Fibroblast of villous mesenchyme (primary cell): ENCODE measurements around the gene XRCC2. TPM values are rescaled to one million over a fixed set of nuclear protein-coding genes. Genes with fewer than 3 reads are reported as not detected.

ENCODE experiments used
- DNase-seq: peaks from one replicate; pipeline ENCODE4 v3.0.0-alpha.2; 2010; ENCODE audit warnings: low read depth
- H3K4me3 ChIP-seq: 2 replicates; pipeline ENCODE4 v1.5.1; 2011; ENCODE audit warnings: low read depth, mild to moderate bottlenecking, low read length
- CTCF ChIP-seq: IDR thresholded peaks from 2 replicates; pipeline ENCODE4 v1.5.1; 2012; ENCODE audit warnings: low read depth, mild to moderate bottlenecking, low read length; ENCODE audit not compliant: insufficient read depth
- total RNA-seq: library from RNA; depleted of rRNA; stranded (reverse); fragments of >200 nt; gene quantifications from 2 replicates; pipeline ENCODE4 v1.2.3, GENCODE V29; 2012

Gene XRCC2
- total RNA-seq, 1 donor = 3.5 TPM

GRCh38 chr7:152615031-152615741, 60.8 kb downstream of the XRCC2 start:
- no peak overlapping the region for H3K4me3 ChIP-seq
- DNase-seq = no peak
- no peak for TF ChIP-seq CTCF

- no peak for TF ChIP-seq CTCF
- no peak for DNase-seq
- H3K4me3 ChIP-seq = no peak overlapping the region
Observed at GRCh38 chr7:152608656-152609055, 67.3 kb downstream of the XRCC2 start.

- H3K4me3 ChIP-seq = no peak overlapping the region
- TF ChIP-seq CTCF = no peak
- no peak for DNase-seq
Observed at GRCh38 chr7:152608208-152608607, 67.7 kb downstream of the XRCC2 start.

- no peak for DNase-seq
- no peak for TF ChIP-seq CTCF
- no peak overlapping the region for H3K4me3 ChIP-seq
Observed at GRCh38 chr7:152607007-152607406, 68.9 kb downstream of the XRCC2 start.

- DNase-seq = peak; percentile 11
- no peak for TF ChIP-seq CTCF
- H3K4me3 ChIP-seq = no peak overlapping the region
Observed at GRCh38 chr7:152602962-152603361, 73.0 kb downstream of the XRCC2 start.

GRCh38 chr7:152601305-152601798, 74.6 kb downstream of the XRCC2 start:
- no peak for DNase-seq
- no peak overlapping the region for H3K4me3 ChIP-seq
- no peak for TF ChIP-seq CTCF

GRCh38 chr7:152600266-152600665, 75.7 kb downstream of the XRCC2 start:
- H3K4me3 ChIP-seq = no peak overlapping the region
- no peak for DNase-seq
- TF ChIP-seq CTCF = no peak
